ENCODE measurements around the gene HOMER2.

The HOMER2 gene

DNA sequence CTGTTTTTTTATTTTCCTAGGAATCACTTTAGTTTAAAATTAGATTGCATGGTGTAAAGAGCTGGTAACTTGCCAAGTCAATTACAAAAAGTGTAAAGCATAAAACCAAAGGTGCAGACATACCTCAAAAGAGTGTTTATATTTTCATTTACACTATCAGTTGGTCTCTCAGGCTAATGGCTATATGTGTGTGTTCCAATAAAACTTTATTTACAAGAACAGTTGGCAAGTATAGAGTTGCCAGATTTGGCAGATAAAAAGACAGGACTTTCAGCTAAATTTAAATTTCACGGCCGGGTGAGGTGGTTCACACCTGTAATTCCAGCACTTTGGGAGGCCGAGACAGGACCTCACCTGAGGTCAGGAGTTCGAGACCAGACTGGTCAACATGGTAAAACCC, 41.1 kb downstream of the HOMER2 start:
- no peaks in the 10 kb centered on the region for H3K4me1 ChIP-seq (ENCODE audit: insufficient read depth, poor library complexity, severe bottlenecking)
- no peak for ATAC-seq (ENCODE audit: low read depth)
- no peaks in the 10 kb centered on the region for H3K27me3 ChIP-seq (ENCODE audit: insufficient read depth, poor library complexity, severe bottlenecking)
- H3K4me3 ChIP-seq (ENCODE audit: severe bottlenecking): no peak overlapping the region
- TF ChIP-seq, protein P1, sequence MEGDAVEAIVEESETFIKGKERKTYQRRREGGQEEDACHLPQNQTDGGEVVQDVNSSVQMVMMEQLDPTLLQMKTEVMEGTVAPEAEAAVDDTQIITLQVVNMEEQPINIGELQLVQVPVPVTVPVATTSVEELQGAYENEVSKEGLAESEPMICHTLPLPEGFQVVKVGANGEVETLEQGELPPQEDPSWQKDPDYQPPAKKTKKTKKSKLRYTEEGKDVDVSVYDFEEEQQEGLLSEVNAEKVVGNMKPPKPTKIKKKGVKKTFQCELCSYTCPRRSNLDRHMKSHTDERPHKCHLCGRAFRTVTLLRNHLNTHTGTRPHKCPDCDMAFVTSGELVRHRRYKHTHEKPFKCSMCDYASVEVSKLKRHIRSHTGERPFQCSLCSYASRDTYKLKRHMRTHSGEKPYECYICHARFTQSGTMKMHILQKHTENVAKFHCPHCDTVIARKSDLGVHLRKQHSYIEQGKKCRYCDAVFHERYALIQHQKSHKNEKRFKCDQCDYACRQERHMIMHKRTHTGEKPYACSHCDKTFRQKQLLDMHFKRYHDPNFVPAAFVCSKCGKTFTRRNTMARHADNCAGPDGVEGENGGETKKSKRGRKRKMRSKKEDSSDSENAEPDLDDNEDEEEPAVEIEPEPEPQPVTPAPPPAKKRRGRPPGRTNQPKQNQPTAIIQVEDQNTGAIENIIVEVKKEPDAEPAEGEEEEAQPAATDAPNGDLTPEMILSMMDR (IDR thresholded peaks at IDR 0.05; ENCODE audit: poor library complexity, severe bottlenecking): no peak
- DNase-seq (ENCODE audit: low spot score): no peak
- no peak overlapping the region for H3K27ac ChIP-seq (ENCODE audit: poor library complexity, severe bottlenecking)
- H3K36me3 ChIP-seq (ENCODE audit: low read depth): no peaks in the 10 kb centered on the region
- peaks cover 7% of the 10 kb centered on the region for H3K9me3 ChIP-seq (ENCODE audit: severe bottlenecking)

DNA sequence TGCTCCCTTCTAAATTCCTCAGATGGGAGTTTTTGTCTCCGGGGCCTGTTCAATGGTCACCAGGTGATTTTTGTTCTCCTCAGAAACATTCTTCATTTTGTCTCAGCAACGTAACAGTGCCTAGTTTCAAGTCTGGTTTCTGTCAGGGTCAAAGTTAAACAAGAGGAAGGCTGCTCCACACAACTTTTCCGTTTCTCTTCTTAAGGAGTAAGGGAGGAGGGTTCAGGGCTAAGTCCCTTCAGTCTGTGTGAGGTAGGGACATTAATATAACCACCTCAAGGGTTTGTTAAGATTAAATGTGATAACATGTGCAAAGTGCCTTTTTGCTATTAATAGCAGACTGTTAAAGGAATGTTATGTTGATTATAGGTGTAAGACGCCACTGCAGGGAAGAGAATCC, 41.8 kb downstream of the HOMER2 start:
- DNase-seq (ENCODE audit: low spot score): no peak
- TF ChIP-seq, protein P1 (IDR thresholded peaks at IDR 0.05; ENCODE audit: poor library complexity, severe bottlenecking): no peak
- no peak overlapping the region for H3K27ac ChIP-seq (ENCODE audit: poor library complexity, severe bottlenecking)

GRCh38 chr15:82909080-82909815, 43.3 kb downstream of the HOMER2 start:
- no peaks in the 10 kb centered on the region for H3K36me3 ChIP-seq (ENCODE audit: low read depth)
- no peak overlapping the region for H3K27ac ChIP-seq (ENCODE audit: poor library complexity, severe bottlenecking)
- DNase-seq (ENCODE audit: low spot score) (no peak), ATAC-seq (ENCODE audit: low read depth) (no peak)
- H3K4me1 ChIP-seq (ENCODE audit: insufficient read depth, poor library complexity, severe bottlenecking): no peaks in the 10 kb centered on the region
- H3K27me3 ChIP-seq (ENCODE audit: insufficient read depth, poor library complexity, severe bottlenecking): no peaks in the 10 kb centered on the region
- H3K9me3 ChIP-seq (ENCODE audit: severe bottlenecking): peaks cover 7% of the 10 kb centered on the region
- H3K4me3 ChIP-seq (ENCODE audit: severe bottlenecking): no peak overlapping the region
- TF ChIP-seq, protein P1 (IDR thresholded peaks at IDR 0.05; ENCODE audit: poor library complexity, severe bottlenecking): no peak

More for the DNA sequence above, 41.8 kb downstream of the HOMER2 start:
- no peak for ATAC-seq (ENCODE audit: low read depth)
- Histone ChIP-seq H3K9me3 (ENCODE audit: severe bottlenecking) (peaks cover 7% of the 10 kb centered on the region), H3K4me1 (ENCODE audit: insufficient read depth, poor library complexity, severe bottlenecking) (no peaks in the 10 kb centered on the region), H3K27me3 (ENCODE audit: insufficient read depth, poor library complexity, severe bottlenecking) (no peaks in the 10 kb centered on the region), H3K36me3 (ENCODE audit: low read depth) (no peaks in the 10 kb centered on the region), H3K4me3 (ENCODE audit: severe bottlenecking) (no peak overlapping the region)

- no peaks in the 10 kb centered on the region for H3K27me3 ChIP-seq (ENCODE audit: insufficient read depth, poor library complexity, severe bottlenecking)
- ATAC-seq (ENCODE audit: low read depth) (no peak), DNase-seq (ENCODE audit: low spot score) (no peak)
- H3K9me3 ChIP-seq (ENCODE audit: severe bottlenecking): peaks cover 7% of the 10 kb centered on the region
- H3K36me3 ChIP-seq (ENCODE audit: low read depth): no peaks in the 10 kb centered on the region
- TF ChIP-seq, protein P1 (IDR thresholded peaks at IDR 0.05; ENCODE audit: poor library complexity, severe bottlenecking): no peak
- no peak overlapping the region for H3K27ac ChIP-seq (ENCODE audit: poor library complexity, severe bottlenecking)
- H3K4me1 ChIP-seq (ENCODE audit: insufficient read depth, poor library complexity, severe bottlenecking): no peaks in the 10 kb centered on the region
- no peak overlapping the region for H3K4me3 ChIP-seq (ENCODE audit: severe bottlenecking)
Observed at GRCh38 chr15:82907350-82907749, 45.2 kb downstream of the HOMER2 start.

GRCh38 chr15:82904574-82904973, 47.9 kb downstream of the HOMER2 start:
- no peak overlapping the region for H3K4me3 ChIP-seq (ENCODE audit: severe bottlenecking)
- H3K27me3 ChIP-seq (ENCODE audit: insufficient read depth, poor library complexity, severe bottlenecking): no peaks in the 10 kb centered on the region
- no peaks in the 10 kb centered on the region for H3K36me3 ChIP-seq (ENCODE audit: low read depth)
- DNase-seq (ENCODE audit: low spot score): no peak
- H3K4me1 ChIP-seq (ENCODE audit: insufficient read depth, poor library complexity, severe bottlenecking): peaks cover 3% of the 10 kb centered on the region
- TF ChIP-seq, protein P1 (IDR thresholded peaks at IDR 0.05; ENCODE audit: poor library complexity, severe bottlenecking): no peak
- H3K27ac ChIP-seq (ENCODE audit: poor library complexity, severe bottlenecking): no peak overlapping the region
- H3K9me3 ChIP-seq (ENCODE audit: severe bottlenecking): peaks cover 7% of the 10 kb centered on the region
- no peak for ATAC-seq (ENCODE audit: low read depth)

Measured in RWPE2 (cell line).